ENCODE results near the gene NINL. TPM values are rescaled to one million over a fixed set of nuclear protein-coding genes. Genes with fewer than 3 reads are reported as not detected.
"Not testable (repeated sequence)": the region's sequence is repeated elsewhere in the genome, so short reads cannot be mapped to it uniquely, and the experiment has no call there.

NINL gene
- total RNA-seq (ENCODE audit: unreplicated experiment) = 95.5 TPM
- long read RNA-seq, partial matches to known transcripts = 9 of 12 reads
- long read RNA-seq, other reads (novel, unspliced or antisense) = 3 of 12 reads

- DNase-seq (ENCODE audit: low spot score) = peak; percentile 81
- peaks cover 20% of the 10 kb centered on the region for H3K4me1 Mint-ChIP-seq (ENCODE audit: unreplicated experiment)
Measured at GRCh38 chr20:25584905-25585704, at the start of gene NINL. NINL (minus strand) TSS chr20:25585531; CDS start chr20:25526587, 58,944 bp downstream.

GRCh38 chr20:25632940-25633790 is 47.8 kb upstream of the NINL start:
- no peak for TF ChIP-seq CTCF (IDR thresholded peaks at IDR 0.05; ENCODE audit: unreplicated experiment)
- Mint-ChIP-seq H3K9me3 (ENCODE audit: unreplicated experiment) (no peaks in the 10 kb centered on the region), H3K4me1 (ENCODE audit: unreplicated experiment) (no peaks in the 10 kb centered on the region), H3K36me3 (ENCODE audit: low read depth, unreplicated experiment) (peaks cover 12% of the 10 kb centered on the region), H3K27ac (ENCODE audit: unreplicated experiment) (no peak overlapping the region), H3K4me3 (ENCODE audit: unreplicated experiment) (no peak overlapping the region), H3K27me3 (ENCODE audit: unreplicated experiment) (no peaks in the 10 kb centered on the region)
- DNase-seq (ENCODE audit: low spot score) = no peak

More at GRCh38 chr20:25584905-25585704, at the start of gene NINL:
- Mint-ChIP-seq H3K27ac (ENCODE audit: unreplicated experiment) (peak within 1 kb of the TSS; percentile 86), H3K27me3 (ENCODE audit: unreplicated experiment) (peaks cover 12% of the 10 kb centered on the region), H3K36me3 (ENCODE audit: low read depth, unreplicated experiment) (peaks cover 16% of the 10 kb centered on the region), H3K4me3 (ENCODE audit: unreplicated experiment) (peak within 1 kb of the TSS; percentile 99), H3K9me3 (ENCODE audit: unreplicated experiment) (no peaks in the 10 kb centered on the region)
- no peak for TF ChIP-seq CTCF (IDR thresholded peaks at IDR 0.05; ENCODE audit: unreplicated experiment)

- not testable (repeated sequence) for H3K27ac Mint-ChIP-seq (ENCODE audit: unreplicated experiment); H3K9me3 Mint-ChIP-seq (ENCODE audit: unreplicated experiment); H3K4me3 Mint-ChIP-seq (ENCODE audit: unreplicated experiment); DNase-seq (ENCODE audit: low spot score); H3K36me3 Mint-ChIP-seq (ENCODE audit: low read depth, unreplicated experiment); H3K27me3 Mint-ChIP-seq (ENCODE audit: unreplicated experiment); H3K4me1 Mint-ChIP-seq (ENCODE audit: unreplicated experiment)
Measured at GRCh38 chr20:25630615-25631014, 45.3 kb upstream of the NINL start.

- Mint-ChIP-seq H3K27ac (ENCODE audit: unreplicated experiment) (no peak overlapping the region), H3K36me3 (ENCODE audit: low read depth, unreplicated experiment) (peaks cover 7% of the 10 kb centered on the region), H3K27me3 (ENCODE audit: unreplicated experiment) (no peaks in the 10 kb centered on the region), H3K9me3 (ENCODE audit: unreplicated experiment) (no peaks in the 10 kb centered on the region), H3K4me1 (ENCODE audit: unreplicated experiment) (peaks cover 10% of the 10 kb centered on the region), H3K4me3 (ENCODE audit: unreplicated experiment) (no peak overlapping the region)
- no peak for TF ChIP-seq CTCF (IDR thresholded peaks at IDR 0.05; ENCODE audit: unreplicated experiment)
- DNase-seq (ENCODE audit: low spot score) = no peak
Measured at GRCh38 chr20:25629816-25630499, 44.6 kb upstream of the NINL start.

- TF ChIP-seq CTCF (IDR thresholded peaks at IDR 0.05; ENCODE audit: unreplicated experiment) = no peak
- Mint-ChIP-seq H3K27ac (ENCODE audit: unreplicated experiment) (no peak overlapping the region), H3K4me3 (ENCODE audit: unreplicated experiment) (no peak overlapping the region), H3K36me3 (ENCODE audit: low read depth, unreplicated experiment) (peaks cover 8% of the 10 kb centered on the region), H3K27me3 (ENCODE audit: unreplicated experiment) (peaks cover 3% of the 10 kb centered on the region), H3K9me3 (ENCODE audit: unreplicated experiment) (no peaks in the 10 kb centered on the region), H3K4me1 (ENCODE audit: unreplicated experiment) (peaks cover 25% of the 10 kb centered on the region)
- no peak for DNase-seq (ENCODE audit: low spot score)
Measured at GRCh38 chr20:25626779-25627178, 41.4 kb upstream of the NINL start.

Measured in endothelial cell (in vitro differentiated cells).